Measurements from ENCODE around the gene MFSD2A.

GRCh38 chr1:39992888-39993287 is 37.9 kb downstream of the MFSD2A start:
- TF ChIP-seq CTCF (IDR thresholded peaks at IDR 0.05), result no peak
- TF ChIP-seq POLR2AphosphoS5 (IDR thresholded peaks at IDR 0.05), result no peak
- TF ChIP-seq POLR2A (IDR thresholded peaks at IDR 0.05), result no peak

Data from stomach (tissue), 4 donors.